GM23338 (cell line): Measurements from ENCODE around the gene CSRP2. TPM values are rescaled to one million over a fixed set of nuclear protein-coding genes. Genes with fewer than 3 reads are reported as not detected.

Experiments used
- polyA plus RNA-seq: library from polyadenylated mRNA; unstranded; fragments of >200 nt; fragmentation: Nextera tagmentation; extraction: Ambion mirVana; gene quantifications from 2 replicates; pipeline ENCODE4 v1.2.1, GENCODE V29; 2016
- total RNA-seq: library from RNA; depleted of rRNA; stranded (reverse); fragments of >200 nt; shearing (Covaris generic); gene quantifications from 2 replicates; pipeline ENCODE4 v1.2.3, GENCODE V29; 2014; rRNA removed

CSRP2 gene
- total and polyA plus RNA-seq, 2 experiments from 2014 or later, result 166 to 315 TPM

Other genes starting within 250 kb of the CSRP2 start
- 42.4 and 43.5 TPM in 2 replicates for gene ZDHHC17, start 114.9 kb downstream of the CSRP2 start, total RNA-seq
- 12.6 and 15.7 TPM in 2 replicates for gene ZDHHC17, start 114.9 kb downstream of the CSRP2 start, polyA plus RNA-seq
- gene E2F7, start 186.6 kb upstream of the CSRP2 start, total RNA-seq, result 22.3 and 31.8 TPM in 2 replicates
- gene E2F7, start 186.6 kb upstream of the CSRP2 start, polyA plus RNA-seq, result 40.3 and 43.9 TPM in 2 replicates